Liver (tissue), 3 donors: ENCODE data around the gene CPNE4.

Experiments used
- FOXA1 ChIP-seq: IDR thresholded peaks from 2 replicates; pipeline ENCODE4 v1.6.1; 2016; ENCODE audit warnings: antibody characterized with exemption
- GABPA ChIP-seq, 2 donors: IDR thresholded peaks in 1 of 2; conservative IDR thresholded peaks in 1 of 2; 2 replicates each; pipeline ENCODE4 v1.6.1; 2016; ENCODE audit warnings: antibody characterized with exemption in 2 of 2, mild to moderate bottlenecking in 1 of 2, moderate library complexity in 1 of 2
- HNF4G ChIP-seq: IDR thresholded peaks from 2 replicates; pipeline ENCODE4 v1.6.1; 2016; ENCODE audit warnings: antibody characterized with exemption
- JUND ChIP-seq, 2 donors: IDR thresholded peaks; 2 replicates each; pipeline ENCODE4 v1.6.1; 2016; ENCODE audit warnings: antibody characterized with exemption in 2 of 2
- RAD21 ChIP-seq, 2 donors: IDR thresholded peaks; 2 replicates each; pipeline ENCODE4 v1.6.1; 2016; ENCODE audit warnings: antibody characterized with exemption in 2 of 2, mild to moderate bottlenecking in 2 of 2
- RXRA ChIP-seq, 2 donors: IDR thresholded peaks; 2 replicates each; pipeline ENCODE4 v1.6.1; 2017 to 2018; ENCODE audit warnings: antibody characterized with exemption in 2 of 2, mild to moderate bottlenecking in 1 of 2
- TAF1 ChIP-seq: conservative IDR thresholded peaks from 2 replicates; pipeline ENCODE4 v1.6.1; 2016; ENCODE audit warnings: antibody characterized with exemption, mild to moderate bottlenecking
- YY1 ChIP-seq: IDR thresholded peaks from 2 replicates; pipeline ENCODE4 v1.6.1; 2016; ENCODE audit warnings: antibody characterized with exemption, mild to moderate bottlenecking
- TF ChIP-seq, protein P1 (sequence below): fragments of 150-350 bp; IDR thresholded peaks from 2 replicates; pipeline ENCODE4 v1.5.1; 2017; ENCODE audit warnings: improper control_type of control experiment, low read depth, low read length; ENCODE audit not compliant: missing input control
- TF ChIP-seq, protein P2 (sequence below): IDR thresholded peaks from 2 replicates; pipeline ENCODE4 v1.6.1; 2016; ENCODE audit warnings: antibody characterized with exemption
- TF ChIP-seq, protein P3 (sequence below): IDR thresholded peaks from 2 replicates; pipeline ENCODE4 v1.6.1; 2016; ENCODE audit warnings: antibody characterized with exemption, mild to moderate bottlenecking
- TF ChIP-seq, protein P4 (sequence below): IDR thresholded peaks from 2 replicates; pipeline ENCODE4 v1.6.1; 2016; ENCODE audit warnings: antibody characterized with exemption
- TF ChIP-seq, protein P5 (sequence below): IDR thresholded peaks from 2 replicates; pipeline ENCODE4 v1.6.1; 2016; ENCODE audit warnings: antibody characterized with exemption
- donor health status: healthy.
- donor health status: healthy.

DNA sequence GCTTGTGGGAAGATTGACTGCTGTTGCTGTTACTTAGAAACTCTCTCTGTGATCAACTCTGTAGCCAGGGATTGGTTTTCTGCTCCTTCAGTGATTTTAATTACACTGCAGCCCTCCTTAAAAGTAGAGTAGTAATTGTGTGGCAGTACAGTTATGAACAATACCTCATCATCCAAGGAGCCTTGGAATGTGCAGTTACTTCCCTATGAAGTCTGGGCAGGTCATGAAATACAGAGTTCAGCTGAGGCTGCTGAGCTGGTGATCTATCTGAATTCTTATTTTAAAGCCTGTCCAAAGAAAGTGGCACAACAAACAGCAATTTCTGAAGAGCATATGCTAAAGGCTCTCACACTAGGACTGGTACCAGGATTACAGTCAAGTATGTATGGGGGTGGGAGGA is 494.7 kb downstream of the CPNE4 start:
- TF ChIP-seq, protein P1, sequence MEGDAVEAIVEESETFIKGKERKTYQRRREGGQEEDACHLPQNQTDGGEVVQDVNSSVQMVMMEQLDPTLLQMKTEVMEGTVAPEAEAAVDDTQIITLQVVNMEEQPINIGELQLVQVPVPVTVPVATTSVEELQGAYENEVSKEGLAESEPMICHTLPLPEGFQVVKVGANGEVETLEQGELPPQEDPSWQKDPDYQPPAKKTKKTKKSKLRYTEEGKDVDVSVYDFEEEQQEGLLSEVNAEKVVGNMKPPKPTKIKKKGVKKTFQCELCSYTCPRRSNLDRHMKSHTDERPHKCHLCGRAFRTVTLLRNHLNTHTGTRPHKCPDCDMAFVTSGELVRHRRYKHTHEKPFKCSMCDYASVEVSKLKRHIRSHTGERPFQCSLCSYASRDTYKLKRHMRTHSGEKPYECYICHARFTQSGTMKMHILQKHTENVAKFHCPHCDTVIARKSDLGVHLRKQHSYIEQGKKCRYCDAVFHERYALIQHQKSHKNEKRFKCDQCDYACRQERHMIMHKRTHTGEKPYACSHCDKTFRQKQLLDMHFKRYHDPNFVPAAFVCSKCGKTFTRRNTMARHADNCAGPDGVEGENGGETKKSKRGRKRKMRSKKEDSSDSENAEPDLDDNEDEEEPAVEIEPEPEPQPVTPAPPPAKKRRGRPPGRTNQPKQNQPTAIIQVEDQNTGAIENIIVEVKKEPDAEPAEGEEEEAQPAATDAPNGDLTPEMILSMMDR: no peak
- TF ChIP-seq, protein P2, sequence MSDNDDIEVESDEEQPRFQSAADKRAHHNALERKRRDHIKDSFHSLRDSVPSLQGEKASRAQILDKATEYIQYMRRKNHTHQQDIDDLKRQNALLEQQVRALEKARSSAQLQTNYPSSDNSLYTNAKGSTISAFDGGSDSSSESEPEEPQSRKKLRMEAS: no peak
- TF ChIP-seq, protein P3, sequence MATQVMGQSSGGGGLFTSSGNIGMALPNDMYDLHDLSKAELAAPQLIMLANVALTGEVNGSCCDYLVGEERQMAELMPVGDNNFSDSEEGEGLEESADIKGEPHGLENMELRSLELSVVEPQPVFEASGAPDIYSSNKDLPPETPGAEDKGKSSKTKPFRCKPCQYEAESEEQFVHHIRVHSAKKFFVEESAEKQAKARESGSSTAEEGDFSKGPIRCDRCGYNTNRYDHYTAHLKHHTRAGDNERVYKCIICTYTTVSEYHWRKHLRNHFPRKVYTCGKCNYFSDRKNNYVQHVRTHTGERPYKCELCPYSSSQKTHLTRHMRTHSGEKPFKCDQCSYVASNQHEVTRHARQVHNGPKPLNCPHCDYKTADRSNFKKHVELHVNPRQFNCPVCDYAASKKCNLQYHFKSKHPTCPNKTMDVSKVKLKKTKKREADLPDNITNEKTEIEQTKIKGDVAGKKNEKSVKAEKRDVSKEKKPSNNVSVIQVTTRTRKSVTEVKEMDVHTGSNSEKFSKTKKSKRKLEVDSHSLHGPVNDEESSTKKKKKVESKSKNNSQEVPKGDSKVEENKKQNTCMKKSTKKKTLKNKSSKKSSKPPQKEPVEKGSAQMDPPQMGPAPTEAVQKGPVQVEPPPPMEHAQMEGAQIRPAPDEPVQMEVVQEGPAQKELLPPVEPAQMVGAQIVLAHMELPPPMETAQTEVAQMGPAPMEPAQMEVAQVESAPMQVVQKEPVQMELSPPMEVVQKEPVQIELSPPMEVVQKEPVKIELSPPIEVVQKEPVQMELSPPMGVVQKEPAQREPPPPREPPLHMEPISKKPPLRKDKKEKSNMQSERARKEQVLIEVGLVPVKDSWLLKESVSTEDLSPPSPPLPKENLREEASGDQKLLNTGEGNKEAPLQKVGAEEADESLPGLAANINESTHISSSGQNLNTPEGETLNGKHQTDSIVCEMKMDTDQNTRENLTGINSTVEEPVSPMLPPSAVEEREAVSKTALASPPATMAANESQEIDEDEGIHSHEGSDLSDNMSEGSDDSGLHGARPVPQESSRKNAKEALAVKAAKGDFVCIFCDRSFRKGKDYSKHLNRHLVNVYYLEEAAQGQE: no peak
- no peak for TF ChIP-seq JUND (IDR thresholded peaks at IDR 0.05)
- no peak for TF ChIP-seq GABPA (IDR thresholded peaks at IDR 0.05 in 1 of 2, conservative IDR thresholded peaks at IDR 0.05 in 1 of 2)
- TF ChIP-seq TAF1: no peak
- TF ChIP-seq, protein P4, sequence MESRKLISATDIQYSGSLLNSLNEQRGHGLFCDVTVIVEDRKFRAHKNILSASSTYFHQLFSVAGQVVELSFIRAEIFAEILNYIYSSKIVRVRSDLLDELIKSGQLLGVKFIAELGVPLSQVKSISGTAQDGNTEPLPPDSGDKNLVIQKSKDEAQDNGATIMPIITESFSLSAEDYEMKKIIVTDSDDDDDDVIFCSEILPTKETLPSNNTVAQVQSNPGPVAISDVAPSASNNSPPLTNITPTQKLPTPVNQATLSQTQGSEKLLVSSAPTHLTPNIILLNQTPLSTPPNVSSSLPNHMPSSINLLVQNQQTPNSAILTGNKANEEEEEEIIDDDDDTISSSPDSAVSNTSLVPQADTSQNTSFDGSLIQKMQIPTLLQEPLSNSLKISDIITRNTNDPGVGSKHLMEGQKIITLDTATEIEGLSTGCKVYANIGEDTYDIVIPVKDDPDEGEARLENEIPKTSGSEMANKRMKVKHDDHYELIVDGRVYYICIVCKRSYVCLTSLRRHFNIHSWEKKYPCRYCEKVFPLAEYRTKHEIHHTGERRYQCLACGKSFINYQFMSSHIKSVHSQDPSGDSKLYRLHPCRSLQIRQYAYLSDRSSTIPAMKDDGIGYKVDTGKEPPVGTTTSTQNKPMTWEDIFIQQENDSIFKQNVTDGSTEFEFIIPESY: no peak
- no peak for TF ChIP-seq RXRA (IDR thresholded peaks at IDR 0.05)
- TF ChIP-seq, protein P5, sequence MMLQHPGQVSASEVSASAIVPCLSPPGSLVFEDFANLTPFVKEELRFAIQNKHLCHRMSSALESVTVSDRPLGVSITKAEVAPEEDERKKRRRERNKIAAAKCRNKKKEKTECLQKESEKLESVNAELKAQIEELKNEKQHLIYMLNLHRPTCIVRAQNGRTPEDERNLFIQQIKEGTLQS: no peak
- TF ChIP-seq YY1: no peak
- TF ChIP-seq HNF4G: no peak
- TF ChIP-seq RAD21 (IDR thresholded peaks at IDR 0.05): no peak
- no peak for TF ChIP-seq FOXA1
